ENCODE results near the gene BCHE.
"Not testable (repeated sequence)": the region's sequence is repeated elsewhere in the genome, so short reads cannot be mapped to it uniquely, and the experiment has no call there.

BCHE gene

DNA sequence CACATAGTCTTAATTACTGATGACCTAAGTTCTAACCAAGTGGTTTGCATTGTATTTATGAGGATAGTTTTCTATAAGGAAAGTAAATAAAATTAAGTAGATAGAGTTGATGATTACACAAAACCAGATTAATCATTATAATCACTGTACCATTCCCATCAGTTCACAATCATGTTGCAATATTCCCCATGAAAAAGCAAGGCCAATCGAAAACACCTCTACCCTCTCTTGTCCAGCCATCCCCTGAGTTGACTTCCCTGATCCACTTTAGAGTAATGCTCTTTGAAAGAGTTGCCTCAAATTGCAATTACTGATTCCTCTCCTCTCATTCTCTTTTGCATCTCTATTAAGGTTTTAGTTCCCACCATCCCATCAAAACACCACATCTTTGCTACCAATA lies 21.0 kb downstream of the BCHE start:
- DNase-seq (ENCODE audit: low read depth), result no peak

DNA sequence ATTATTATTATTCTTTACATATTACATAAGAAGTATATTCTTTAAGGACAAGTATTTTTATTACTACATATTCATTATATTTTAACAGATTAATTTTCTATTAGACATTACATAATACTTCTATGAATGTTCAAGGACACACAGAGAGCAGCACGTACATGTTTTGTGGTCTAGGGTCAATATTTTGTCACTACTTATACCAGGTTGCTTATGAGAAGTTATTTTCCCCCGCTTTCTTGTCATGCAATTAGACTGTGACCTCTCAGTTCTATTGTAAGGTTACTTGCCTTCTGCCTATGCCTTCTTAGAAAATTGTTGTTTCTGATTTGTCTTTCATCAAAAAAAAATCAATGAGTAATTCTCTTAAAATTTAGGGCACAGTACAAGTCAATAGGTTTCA lies 21.5 kb downstream of the BCHE start:
- no peak for DNase-seq (ENCODE audit: low read depth)

DNA sequence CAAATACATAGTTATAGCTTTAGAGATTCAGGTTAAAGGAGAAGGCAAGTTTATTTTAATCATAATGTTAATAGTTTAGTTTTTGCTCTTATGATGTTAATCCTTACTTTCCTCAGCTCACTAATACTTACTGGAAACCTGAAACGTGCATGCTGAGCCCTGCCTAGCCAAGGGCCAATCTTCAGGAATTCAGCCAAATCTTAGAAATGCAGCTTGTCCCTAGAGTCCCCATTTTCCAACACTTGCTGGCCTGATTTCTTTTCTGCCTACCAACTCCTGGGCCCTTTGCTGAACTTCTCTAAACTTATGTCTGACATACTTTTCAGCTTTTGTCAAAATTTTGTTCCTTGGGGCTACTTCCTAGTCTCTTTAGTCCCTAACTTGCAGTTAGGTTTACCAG lies 22.8 kb downstream of the BCHE start:
- no peak for DNase-seq (ENCODE audit: low read depth)

DNA sequence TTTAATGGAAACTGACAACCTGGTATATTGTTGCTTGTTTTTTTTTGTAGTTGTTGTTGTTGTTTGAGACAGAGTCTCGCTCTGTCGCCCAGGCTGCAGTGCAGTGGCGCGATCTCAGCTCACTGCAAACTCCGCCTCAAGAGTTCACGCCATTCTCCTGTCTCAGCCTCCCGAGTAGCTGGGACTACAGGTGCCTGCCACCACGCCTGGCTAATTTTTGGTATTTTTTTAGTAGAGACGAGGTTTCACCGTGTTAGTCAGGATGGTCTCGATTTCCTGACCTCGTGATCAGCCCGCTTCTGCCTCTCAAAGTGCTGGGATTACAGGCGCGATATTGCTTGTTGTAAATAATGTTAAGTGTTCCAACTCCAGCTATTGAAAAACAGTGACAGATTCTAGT lies 29.3 kb downstream of the BCHE start:
- DNase-seq (ENCODE audit: low read depth), result not testable (repeated sequence)

DNA sequence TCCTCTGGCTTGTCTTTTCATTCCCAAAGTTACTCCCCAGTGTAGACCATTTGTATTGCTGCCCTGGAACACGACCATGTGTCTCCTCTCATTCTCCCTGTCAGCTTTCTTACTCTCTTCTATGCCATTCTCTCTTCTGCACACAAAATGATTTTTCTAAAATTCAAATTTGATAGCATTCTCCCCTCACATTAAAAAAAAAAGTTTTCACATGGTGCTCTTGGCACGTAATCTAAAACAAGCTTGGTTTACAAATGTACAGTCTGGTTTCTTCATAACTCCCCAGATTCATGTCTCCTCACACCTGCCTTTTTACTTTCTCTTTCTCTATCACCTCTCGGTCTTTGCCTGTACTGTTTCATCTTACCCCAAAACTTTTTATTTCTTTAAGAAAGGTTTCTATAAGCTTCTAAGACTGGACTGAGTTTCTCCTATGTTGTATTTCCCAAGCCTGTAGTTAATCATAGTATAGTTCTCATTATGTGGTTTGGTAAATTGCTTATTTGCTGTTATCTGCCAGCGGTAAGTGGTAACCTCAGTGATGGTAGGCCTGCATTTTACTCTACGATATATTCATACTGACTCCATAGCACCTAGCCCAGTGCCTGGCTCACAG lies 31.2 kb downstream of the BCHE start:
- DNase-seq (ENCODE audit: low read depth), result no peak

DNA sequence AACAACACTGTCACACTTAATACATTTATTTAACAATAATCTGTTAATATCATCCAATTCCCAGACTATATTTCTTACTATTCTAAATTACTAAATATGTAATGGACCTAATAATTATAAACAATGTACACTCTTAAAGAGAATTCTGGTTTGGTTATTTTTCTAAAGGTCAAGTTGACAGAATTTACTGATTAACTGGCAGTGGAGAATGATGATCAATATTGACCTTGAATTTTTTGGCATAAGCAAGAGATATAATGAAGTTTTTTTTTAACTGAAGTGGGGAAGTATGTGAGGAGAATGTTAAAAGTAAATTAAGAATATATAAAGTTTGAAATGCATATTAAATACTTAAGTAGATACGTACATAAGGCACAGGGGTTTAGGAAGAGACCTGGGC lies 33.8 kb downstream of the BCHE start:
- no peak for DNase-seq (ENCODE audit: low read depth)

DNA sequence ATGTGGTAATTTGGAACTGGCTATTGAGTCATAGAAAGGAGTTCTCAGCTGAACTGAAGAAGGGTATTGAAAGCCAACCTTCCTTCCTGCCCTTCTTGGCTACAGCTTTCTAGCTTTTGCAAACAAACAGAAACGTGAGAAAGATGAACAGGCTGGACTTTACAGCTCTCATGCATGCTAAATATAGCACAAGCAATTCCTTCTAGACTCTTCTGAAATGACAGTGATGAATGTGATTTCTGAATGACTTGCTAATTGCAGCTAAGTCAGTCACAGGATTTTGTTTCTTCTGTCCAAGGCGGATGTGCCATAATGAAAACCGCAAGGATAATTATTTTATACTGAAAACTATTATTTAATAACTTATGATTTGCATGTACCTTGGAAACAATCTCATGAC lies 36.3 kb downstream of the BCHE start:
- DNase-seq (ENCODE audit: low read depth), result no peak

DNA sequence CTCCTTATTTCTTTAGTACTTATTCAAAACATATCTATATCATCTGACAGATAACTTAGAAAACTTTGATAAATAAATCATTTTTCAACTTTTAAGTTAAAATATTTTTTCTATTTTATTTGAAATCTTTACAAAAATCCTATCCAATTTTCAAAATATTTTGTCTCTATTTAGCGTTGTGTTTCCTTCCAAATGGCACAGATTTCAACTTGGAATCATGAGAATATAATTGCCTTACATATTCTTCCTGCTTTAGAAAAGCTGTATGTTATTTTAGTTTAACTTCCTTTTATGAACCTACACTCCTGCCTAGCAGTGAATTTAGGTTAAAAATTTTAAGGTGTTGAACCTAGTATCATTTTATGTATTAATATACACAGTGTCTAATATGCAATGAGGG lies 38.2 kb downstream of the BCHE start:
- no peak for DNase-seq (ENCODE audit: low read depth)

DNA sequence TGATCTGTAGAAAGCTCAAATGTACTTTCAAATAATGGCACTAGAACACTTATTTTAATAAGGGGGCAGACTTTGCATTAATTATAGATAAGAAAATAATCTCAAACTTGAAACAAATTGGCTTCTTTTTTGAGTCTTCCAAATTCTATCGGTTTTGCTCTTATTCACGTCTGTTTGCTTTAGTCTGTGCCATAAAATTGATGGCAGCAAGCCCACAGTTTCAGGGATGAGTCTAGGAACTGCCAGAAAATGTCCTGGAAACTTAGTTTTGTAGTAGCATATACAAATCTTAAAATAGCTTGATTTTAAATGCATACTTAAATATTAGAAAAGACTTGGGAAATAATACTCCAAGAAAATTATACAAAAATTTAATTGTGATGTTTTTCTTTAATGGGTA lies 39.7 kb downstream of the BCHE start:
- no peak for DNase-seq (ENCODE audit: low read depth)

DNA sequence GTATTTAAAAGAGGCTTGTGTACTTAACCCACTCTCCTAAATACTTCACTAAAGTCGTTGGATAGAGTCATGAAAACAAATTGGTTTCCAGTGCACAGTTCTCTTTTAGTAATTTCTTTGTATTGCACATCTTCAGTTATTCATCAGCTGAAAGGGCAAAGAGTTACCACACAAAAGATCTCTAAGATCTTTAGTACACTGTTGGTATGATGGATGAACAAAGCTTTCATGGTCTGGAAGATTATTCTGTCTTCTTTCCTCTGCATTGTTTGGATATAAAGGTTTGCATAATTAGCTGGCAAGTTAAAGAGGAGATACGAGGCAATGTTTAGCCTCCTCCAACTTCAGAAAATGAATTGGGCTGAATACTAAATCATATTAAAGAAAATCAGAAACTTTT lies 40.5 kb downstream of the BCHE start:
- DNase-seq (ENCODE audit: low read depth), result no peak

DNA sequence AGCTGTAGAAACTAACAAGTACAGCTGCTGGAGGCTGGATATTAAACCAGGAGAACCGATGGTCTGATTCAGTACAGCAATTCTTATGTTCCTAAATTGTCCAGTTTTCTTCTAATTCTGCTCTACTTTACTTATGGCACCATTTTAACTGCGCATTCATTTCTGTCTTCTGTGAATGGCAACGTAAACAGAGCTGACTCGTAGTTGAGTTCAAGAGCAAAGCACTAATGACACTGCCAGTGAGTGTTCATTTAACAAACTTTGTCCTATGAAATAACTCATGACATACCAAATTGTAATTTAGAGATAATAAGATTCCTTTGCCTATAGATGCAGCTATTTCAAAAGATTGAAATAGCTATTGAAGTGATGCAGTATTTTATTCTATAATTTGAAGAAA lies 48.7 kb downstream of the BCHE start:
- DNase-seq (ENCODE audit: low read depth), result no peak

DNA sequence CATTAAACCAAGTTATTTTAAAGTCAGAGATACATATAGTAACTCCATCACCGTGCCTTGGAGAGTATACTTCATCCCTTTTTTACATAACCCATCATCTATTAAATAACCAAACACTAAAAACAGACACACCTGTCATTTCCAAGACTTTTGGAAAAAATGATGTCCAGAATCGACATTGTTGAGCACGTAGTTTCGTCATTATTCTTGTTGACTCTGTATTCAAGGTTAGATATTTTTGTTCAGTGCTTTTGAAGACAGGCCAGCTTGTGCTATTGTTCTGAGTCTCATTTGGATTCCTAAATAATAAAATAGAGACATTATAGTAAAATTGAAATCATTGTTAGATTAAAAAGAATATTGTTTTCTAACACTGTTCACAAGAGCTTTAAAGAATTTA lies 51.2 kb downstream of the BCHE start:
- no peak for DNase-seq (ENCODE audit: low read depth)

DNA sequence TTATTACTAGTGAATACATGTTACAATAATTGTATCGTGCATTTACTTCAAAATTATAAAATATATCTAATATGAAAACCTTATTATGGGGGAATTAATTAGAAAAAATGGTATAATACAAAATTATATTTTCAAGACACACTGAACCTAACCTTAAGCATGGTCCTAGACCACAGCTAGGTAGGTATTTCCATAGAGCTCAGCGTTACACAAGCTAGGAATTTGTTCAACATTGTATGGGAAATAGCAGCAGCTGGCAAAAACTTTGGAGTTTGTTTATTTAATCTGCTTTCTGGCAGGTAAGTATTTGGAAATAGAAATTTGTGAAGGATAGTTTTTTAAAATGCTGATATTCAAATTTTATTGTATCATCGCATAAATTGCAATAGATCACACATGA lies 52.9 kb downstream of the BCHE start:
- no peak for DNase-seq (ENCODE audit: low read depth)

DNA sequence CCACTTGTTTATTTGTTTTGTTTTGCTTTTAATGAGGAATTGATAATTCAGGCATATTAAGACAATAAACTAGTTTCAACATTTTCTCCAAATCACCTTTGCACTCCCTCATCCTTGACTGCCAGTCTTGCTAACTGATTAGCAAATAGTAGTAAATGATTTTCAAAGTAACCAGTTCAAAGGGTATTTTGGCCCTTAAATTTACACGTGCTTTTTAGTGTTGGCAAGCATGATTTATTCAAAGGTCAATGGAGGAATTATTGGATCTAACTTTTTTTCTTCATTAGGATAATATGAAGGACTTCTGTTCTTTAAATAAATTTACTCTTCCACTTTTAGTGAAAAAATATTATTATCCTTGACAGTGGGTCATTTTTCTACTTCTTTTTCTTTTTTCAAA lies 53.8 kb downstream of the BCHE start:
- no peak for DNase-seq (ENCODE audit: low read depth)

DNA sequence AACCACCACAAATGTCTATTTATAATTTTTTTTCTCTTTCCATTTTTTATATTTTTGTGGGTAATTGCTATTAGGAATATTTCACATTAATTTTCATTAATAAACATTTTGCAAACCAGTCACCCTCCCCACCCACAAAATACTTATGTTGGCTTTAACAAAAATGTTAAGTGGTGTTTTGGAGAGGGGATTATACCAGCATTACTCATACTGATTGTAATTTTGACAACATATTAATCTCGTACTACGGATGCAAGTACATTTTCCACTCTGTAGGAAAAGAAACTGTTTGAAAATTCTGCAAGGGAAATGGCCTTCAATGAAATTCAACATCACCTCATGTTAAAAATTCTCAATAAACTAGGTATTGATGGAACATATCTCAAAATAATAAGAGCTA lies 58.3 kb downstream of the BCHE start:
- no peak for DNase-seq (ENCODE audit: low read depth)

DNA sequence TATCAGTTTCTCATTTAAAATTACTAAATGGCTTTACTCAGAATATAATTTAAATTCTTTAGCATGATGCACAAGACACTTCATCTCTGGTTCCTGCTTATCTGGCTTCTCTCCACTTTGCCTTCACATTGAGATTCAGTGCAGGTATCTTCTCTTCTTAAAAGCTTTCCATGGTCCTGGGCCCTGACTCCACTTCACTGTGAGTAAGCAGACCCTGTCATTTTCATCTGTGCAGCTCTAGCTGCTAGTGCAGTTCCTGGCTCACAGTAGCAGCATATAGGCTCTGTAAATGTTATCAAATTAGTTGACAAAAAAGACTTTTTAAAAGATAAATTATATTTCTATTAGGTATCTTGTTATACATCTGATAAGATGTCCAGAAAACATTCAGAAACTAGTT lies 58.8 kb downstream of the BCHE start:
- DNase-seq (ENCODE audit: low read depth), result no peak

DNA sequence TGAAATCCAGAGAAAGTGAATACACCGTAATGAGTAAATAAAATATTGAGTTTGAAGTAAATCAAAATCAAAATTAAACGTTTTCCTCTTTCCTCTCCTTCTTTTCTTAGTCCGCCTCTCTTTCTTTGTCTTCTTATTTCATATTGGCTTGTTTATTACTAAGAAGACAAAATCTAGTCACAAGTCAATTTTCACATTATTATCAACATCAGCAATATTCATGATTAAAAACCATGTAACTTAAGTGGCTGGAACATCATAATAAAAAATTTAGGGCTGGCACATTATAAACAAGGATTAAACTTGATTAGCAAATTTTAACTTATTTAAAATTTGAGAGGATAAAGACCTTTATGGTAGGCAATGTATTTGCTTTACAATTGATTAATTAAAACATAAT lies 61.4 kb downstream of the BCHE start:
- no peak for DNase-seq (ENCODE audit: low read depth)

DNA sequence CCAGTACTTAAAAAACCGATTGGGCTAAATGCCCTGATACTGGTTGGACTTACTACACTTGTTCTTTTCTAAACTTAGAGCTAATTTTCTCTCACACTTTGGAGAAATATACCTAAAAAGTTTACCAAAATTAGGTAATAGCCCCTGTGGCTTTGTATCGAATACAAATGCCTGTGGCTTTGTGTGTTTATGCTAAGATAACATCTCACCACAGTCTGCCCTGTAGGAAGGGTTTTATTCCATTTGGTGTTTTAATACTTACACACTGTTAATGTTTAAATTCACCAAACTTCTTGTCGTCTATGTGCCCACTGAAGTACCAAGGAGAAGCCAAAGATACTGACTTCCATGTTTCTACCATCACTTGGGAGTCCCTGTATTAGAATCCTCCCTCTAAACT lies 66.4 kb downstream of the BCHE start:
- DNase-seq (ENCODE audit: low read depth), result no peak

DNA sequence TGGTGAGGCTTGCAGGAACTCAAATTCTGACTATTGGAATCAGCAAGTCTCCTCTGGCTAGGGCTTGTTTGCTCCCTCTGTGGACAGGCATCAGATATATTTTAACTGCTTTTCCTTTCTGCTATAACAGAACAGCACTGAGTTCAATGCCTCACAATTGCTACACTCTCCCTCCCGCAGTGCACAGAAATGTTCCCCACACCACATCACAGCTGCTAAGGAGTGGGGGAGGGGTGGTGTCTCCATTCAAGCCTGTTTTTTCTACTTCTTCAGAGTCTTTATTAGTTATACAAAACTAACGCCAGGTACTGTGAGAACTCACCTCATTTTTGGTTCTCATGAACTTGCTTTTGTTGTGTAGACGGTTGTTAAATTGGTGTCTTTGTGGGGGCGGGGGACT lies 68.5 kb downstream of the BCHE start:
- no peak for DNase-seq (ENCODE audit: low read depth)

DNA sequence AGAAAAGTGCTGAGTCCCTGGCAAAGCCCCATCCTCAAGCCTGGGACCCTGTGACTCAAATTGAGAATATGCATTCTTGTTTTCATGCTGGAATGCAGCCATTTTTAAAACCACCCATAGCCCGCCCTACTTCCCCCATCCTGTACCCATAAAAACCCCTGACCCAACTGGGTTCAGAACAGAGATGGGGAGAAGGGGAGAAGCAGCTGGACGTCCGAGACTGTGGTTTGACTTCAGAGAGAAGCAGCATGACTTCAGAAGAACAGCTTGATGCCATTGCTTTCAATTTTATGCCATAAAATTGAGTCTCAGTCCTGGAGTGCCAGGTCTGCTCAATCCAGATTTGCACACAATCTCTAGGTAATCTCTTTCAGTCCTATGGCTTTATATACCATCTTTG lies 78.2 kb downstream of the BCHE start:
- no peak for DNase-seq (ENCODE audit: low read depth)

DNA sequence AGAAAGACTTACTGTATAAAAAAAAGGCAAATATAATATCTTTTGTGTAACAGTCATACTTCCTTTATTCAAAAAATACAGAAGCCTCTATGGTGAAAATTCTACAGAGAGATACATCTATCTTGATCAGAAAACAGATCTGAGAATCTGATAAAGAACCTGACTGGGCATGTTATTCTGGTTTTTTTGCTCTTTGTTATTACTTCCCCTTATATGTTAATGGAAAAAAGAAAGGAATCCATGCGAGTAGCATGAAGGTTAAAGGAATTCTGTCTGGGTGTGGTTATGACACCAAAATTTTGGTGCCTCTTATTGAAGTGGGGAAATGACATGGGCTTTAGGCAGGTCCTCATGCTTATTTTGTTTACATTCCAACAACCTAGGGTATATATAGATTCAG lies 81.7 kb downstream of the BCHE start:
- no peak for DNase-seq (ENCODE audit: low read depth)

DNA sequence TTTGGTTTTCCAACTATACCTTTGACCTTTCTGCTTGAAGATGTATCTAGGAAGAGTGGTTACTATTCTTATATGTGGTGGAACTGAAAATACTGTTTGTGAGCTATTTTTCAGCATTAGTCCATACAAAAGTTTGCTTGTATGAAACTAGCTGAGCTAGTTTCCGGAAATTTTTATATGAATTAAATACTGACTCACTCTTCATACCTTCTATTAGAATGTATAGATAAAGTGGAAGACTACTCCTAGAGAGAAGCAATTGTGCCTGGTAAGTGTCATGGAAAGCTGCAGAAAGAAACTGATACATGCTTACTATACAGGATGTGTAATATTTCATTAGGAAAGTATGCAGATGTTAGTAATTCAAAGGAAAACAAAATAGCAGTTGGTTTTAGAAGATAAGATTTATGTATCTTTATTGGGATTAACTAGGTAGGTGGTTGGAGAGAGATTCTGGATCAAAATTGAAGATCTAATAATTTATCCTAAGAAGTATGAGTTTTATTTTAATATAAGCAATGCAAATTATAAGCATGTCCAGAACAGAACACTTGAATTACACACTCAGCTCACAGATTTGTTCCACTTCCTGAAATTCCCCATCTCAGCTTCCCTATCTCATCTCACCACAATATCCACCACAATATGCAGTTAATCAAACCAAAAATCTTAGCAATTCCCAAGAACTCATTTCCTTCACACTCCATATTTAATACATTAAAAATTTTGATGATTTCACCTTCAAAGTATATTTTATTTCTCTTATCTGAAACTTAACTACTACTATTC lies 82.8 kb downstream of the BCHE start:
- no peak for DNase-seq (ENCODE audit: low read depth)

DNA sequence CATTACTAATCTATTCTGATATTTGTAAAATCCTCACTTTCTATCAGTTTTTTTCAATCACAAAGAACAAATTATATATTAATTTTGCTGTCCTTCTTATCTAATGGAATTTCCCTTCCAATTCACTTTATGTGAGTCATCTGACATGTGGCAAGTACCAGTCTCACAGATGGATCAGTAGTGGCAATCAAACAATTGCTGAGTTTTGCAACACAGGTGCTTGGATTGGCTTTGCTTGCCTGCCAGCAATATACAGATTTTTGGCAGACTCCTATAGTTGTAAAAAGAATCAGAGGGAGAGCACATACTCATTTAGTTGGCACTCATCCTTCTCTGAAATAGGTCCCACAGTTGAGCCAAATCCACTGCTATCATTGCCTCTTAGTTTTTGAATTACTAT lies 83.7 kb downstream of the BCHE start:
- no peak for DNase-seq (ENCODE audit: low read depth)

DNA sequence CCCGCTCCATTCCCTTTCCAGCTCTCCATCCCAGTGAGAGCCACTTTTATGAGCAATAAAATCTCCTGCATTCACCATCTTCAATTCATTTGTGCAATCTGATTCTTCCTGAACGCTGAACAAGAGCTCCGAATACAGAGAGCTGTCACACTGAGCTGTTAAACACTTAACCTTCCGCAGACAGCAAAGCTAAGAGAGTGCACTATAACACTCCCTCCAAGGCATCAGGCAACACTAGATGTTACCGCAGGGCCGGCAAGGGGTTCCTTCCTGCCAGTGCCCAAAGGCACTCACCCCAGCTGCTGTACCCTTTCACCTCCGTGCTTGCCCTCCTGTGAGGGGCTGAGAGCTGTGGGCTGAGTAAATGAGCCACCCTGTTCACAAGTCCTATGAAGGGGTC lies 85.6 kb downstream of the BCHE start:
- no peak for DNase-seq (ENCODE audit: low read depth)

All from non-pigmented ciliary epithelial cell (primary cell).